Erythroblast (primary cell): ENCODE data around the gene PIGK.

ENCODE experiments used
- GATA1 ChIP-seq: IDR thresholded peaks from 2 replicates; pipeline ENCODE4 v1.6.1; 2011; ENCODE audit warnings: low read depth, mild to moderate bottlenecking, control low read depth, low read length, moderate library complexity
- POLR2A ChIP-seq: IDR thresholded peaks from 2 replicates; pipeline ENCODE4 v1.6.1; 2011; ENCODE audit warnings: mild to moderate bottlenecking, low read length

DNA sequence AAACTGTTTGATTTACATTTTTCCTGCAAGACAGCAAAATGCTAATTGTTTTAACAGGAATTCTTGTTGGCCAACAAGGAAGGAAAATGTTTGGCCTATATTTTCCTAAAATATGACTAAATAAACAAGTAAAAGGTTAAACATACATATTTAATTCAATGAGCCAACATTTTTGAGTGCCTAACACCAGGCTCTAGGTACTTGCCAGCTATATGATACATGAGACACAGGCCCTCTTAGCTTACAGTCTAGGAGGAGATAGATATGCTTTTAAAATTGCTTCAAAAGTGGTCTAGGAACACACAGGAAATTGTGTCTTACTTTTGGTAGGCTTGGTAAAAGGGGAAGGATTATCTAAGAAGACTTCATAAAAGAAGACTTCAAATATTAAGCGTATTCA, 50.9 kb downstream of the PIGK start:
- TF ChIP-seq POLR2A (no peak), GATA1 (no peak)
